ENCODE results near the gene MAP6. TPM values are rescaled to one million over a fixed set of nuclear protein-coding genes. Genes with fewer than 3 reads are reported as not detected.

The MAP6 gene
- total and polyA plus RNA-seq, 5 donors: 3.8 to 8.9 (median 6.3) TPM

DNA sequence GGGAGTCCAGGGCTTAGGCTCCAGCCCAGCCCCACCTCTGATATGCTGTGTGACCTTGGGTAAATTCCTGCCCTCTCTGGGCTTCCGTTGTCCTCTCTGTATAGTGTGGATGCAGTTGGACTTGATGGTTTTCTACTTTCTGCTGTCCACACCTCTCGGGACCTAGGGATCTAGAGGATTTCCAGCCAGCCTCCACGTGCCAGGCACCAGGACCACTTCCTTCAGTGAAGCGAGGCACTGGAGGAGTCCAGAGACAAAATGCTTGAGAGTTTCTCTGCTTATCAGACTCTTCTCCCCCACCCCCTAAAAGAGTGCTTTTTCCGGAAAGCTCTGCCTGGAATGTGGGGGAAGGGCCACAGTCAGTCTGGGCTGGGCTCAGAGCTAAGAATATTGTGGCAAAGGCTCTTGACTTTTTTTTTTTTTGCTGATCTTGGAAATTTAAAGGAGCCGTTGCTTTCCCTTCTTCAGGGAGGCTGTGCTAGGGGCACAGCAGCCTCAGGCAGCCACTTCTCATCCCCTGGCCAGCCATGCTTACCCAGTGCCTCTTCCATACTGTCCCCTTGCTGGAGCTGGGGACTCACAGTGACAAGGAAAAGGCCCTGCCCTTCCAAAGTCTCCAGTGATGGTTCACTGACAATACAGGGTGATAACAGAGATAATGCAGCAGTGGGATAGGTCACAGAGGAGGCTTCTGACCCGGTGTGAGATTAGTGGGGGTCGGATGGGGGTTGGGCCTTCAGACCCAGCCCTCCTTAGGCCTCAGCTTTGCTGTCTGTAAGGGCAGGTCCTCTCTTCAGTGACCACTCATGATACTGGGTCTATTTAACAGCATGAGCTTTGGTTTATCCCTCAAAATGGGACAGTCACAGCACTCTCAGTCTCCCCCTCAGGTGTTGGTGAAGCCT lies 109.6 kb downstream of the MAP6 start:
- WGBS: 11% methylated on average over 8 of the region's 8 CpGs
- ATAC-seq: peak; percentile 22 to 28
- Histone ChIP-seq H3K27me3 (ENCODE audit: control insufficient read depth, insufficient read depth) (no peaks in the 10 kb centered on the region), H3K9me3 (ENCODE audit: control insufficient read depth, low read length) (no peaks in the 10 kb centered on the region), H3K27ac (ENCODE audit: low read length) (peak overlapping the region; percentile 79), H3K4me3 (ENCODE audit: low read length) (no peak overlapping the region), H3K4me1 (ENCODE audit: control insufficient read depth, insufficient read depth, low read length) (peaks cover 18% of the 10 kb centered on the region)
- intact Hi-C loops (cut with DNase I): no loop called here
- peak; percentile 74 to 86 (median 80) for DNase-seq

DNA sequence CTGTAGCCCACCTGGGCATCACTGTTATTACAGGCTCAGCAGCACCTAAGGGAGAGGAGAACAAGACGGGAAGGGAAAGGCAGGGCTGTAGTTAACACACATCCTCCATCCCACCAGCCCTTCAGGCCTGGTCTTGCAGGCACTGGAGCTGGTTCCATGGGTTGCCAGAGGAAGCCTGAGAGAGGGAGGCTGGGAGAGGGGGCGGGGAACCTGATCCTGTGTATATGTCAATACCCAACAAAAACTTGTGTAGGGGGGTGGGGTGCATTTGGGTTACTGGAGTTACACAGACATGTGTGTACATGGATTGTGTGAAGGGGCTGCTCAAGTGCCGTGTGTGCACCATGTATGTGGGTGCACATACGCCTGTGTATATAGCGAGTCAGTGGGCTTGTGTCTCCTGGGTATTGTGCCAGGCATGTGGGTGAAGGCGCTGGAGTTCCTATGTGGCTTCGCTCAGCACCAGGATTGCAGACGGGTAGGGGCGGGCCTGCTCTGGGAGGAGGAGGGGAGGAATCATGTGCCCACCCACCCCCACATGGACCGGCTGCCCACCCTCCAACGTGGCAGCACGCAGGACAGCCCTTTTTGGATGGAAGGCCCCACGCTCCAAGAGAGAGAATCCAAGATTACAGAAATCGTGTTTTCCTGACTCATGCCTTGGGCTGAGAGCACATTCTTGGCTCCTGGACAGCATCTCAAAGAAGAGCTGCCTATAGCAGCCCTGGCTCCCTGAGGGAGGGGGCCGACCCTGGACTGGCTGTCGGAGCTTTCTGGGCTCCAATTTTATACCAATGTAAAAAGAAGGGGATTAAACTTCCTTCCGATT lies 111.0 kb downstream of the MAP6 start:
- peak; percentile 77 to 87 (median 86) for DNase-seq
- Histone ChIP-seq H3K27ac (ENCODE audit: low read length) (peak overlapping the region; percentile 79), H3K27me3 (ENCODE audit: control insufficient read depth, insufficient read depth) (no peaks in the 10 kb centered on the region), H3K4me3 (ENCODE audit: low read length) (no peak overlapping the region), H3K9me3 (ENCODE audit: control insufficient read depth, low read length) (no peaks in the 10 kb centered on the region), H3K4me1 (ENCODE audit: control insufficient read depth, insufficient read depth, low read length) (peaks cover 18% of the 10 kb centered on the region)
- WGBS: 25% methylated on average over 17 of the region's 17 CpGs
- intact Hi-C loops (cut with DNase I): no loop called here
- ATAC-seq: peak; percentile 29 to 39

DNA sequence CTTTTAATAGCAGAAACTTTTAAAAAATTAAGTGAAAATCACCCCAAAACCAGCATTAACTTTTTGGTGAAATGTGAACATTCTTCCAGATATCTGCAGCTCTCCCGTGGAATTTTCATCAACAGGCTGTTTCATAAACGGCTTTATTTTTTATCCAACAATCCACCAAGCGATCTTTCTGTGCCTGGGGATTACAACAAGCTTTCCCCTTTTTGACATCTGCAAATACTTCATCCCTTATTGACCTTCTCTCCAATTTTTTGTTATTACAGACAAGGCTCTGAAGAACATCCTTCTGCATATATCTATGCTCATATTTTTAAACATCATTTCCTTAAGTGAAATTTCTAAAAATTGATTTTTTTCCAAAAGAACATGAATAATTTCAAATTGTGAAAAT lies 112.6 kb downstream of the MAP6 start:
- Histone ChIP-seq H3K4me1 (ENCODE audit: control insufficient read depth, insufficient read depth, low read length) (peaks cover 15% of the 10 kb centered on the region), H3K27ac (ENCODE audit: low read length) (no peak overlapping the region), H3K27me3 (ENCODE audit: control insufficient read depth, insufficient read depth) (no peaks in the 10 kb centered on the region), H3K4me3 (ENCODE audit: low read length) (no peak overlapping the region), H3K9me3 (ENCODE audit: control insufficient read depth, low read length) (no peaks in the 10 kb centered on the region)
- intact Hi-C loops (cut with DNase I): no loop called here
- no peak for ATAC-seq
- no peak for DNase-seq
- 74% methylated on average over 3 of the region's 3 CpGs for WGBS

DNA sequence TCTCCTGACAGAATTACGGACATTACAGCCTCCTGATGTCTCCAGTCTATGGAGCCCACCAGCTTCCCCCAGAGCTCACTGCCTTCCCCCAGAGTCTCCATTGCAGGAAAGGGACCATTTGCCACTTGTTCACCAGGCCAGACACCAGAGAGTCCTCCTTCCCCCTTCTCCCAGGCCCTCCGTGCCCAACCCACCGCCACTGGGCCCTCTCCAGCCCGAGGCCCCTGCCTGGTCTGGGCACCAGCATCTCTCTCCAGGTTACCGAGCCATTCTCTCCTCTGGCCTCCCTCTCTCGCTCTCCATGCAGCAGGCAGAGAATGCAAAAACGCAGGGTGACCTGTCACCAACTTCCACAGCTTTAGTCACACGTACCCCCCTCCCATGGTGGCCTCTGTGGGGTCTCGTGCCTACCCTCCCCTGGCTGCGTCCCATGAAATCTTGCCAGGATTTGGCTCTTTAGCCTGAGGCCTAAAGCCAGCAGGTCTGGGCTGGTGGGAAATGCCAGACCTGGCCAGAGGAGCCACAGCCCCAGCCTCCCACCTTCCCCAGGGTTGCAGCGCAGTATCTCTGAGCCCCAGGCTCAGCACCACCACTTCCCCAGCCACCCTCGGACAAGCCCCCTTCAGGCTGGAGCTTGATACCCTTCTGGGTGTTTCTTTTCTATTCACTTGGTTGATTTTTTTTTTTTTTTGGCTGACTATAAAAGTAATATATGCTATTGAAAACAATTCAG lies 113.6 kb downstream of the MAP6 start:
- no peak for ATAC-seq
- Histone ChIP-seq H3K9me3 (ENCODE audit: control insufficient read depth, low read length) (no peaks in the 10 kb centered on the region), H3K4me3 (ENCODE audit: low read length) (no peak overlapping the region), H3K27me3 (ENCODE audit: control insufficient read depth, insufficient read depth) (no peaks in the 10 kb centered on the region), H3K27ac (ENCODE audit: low read length) (peak overlapping the region; percentile 53), H3K4me1 (ENCODE audit: control insufficient read depth, insufficient read depth, low read length) (peaks cover 15% of the 10 kb centered on the region)
- no peak for DNase-seq
- WGBS: 71% methylated on average over 12 of the region's 12 CpGs
- intact Hi-C loops (cut with DNase I): no loop called here

DNA sequence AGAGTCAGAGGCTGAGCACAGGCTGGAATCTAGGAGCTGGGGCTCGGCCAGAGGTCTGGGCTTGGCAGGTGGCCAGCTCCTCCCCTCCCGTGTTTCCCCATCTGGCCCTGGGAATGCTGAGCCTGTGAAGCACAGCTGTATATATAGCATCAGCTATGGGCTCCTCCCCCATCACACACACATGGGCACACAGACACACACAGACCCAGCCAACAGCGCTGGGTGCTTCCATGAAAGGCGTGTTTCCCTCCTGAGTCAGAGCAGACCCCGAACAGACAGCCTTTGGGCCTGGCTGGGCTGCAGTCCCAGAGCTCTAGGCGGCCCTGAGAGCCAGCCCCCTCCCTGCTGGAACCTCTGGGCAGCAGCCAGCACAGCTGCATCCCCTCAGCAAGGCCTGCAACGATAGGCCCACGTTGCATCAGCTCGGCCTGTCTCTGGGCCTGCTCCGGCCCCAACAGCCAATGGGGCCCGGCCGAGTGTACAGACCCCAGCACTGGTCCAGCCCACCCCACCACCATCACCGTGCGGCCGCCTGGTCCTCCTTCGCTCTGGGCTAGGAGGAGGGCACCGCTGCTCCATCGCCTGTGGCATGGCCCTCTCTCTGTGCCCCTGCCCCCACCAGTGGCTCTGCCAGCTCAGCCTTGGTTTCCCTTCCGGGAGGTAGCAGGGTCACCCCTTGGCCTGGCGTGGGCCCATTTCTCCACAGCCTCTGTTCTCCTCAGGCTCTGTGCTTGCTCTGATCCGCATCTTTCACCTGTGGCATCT lies 114.4 kb downstream of the MAP6 start:
- DNase-seq (peak; percentile 97 to 98 (median 98)), ATAC-seq (peak; percentile 92)
- Histone ChIP-seq H3K27me3 (ENCODE audit: control insufficient read depth, insufficient read depth) (no peaks in the 10 kb centered on the region), H3K4me1 (ENCODE audit: control insufficient read depth, insufficient read depth, low read length) (peaks cover 14% of the 10 kb centered on the region), H3K9me3 (ENCODE audit: control insufficient read depth, low read length) (no peaks in the 10 kb centered on the region), H3K4me3 (ENCODE audit: low read length) (no peak overlapping the region), H3K27ac (ENCODE audit: low read length) (peak overlapping the region; percentile 53)
- 19% methylated on average over 21 of the region's 21 CpGs for WGBS
- intact Hi-C loops (cut with DNase I): no loop called here

DNA sequence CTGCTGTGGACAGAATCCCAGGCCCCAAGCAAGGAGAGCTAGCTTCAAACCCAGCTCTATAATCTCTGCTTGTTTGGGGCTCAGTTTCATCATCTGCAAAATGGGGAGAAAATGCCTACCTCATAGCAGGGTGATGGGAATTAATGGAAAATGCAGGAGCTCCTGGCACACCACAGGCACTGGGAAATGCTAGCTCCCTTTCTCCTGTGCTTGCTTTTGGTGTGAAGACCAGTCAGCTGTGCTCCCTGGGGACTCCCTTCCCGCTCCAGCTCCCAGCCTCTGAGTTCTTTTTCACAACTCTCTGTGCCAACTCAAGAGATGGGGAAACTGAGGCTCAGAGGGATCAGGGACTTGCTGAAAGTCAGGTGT lies 115.0 kb downstream of the MAP6 start:
- intact Hi-C loops (cut with DNase I): no loop called here
- Histone ChIP-seq H3K4me1 (ENCODE audit: control insufficient read depth, insufficient read depth, low read length) (peaks cover 10% of the 10 kb centered on the region), H3K27me3 (ENCODE audit: control insufficient read depth, insufficient read depth) (no peaks in the 10 kb centered on the region), H3K9me3 (ENCODE audit: control insufficient read depth, low read length) (no peaks in the 10 kb centered on the region), H3K27ac (ENCODE audit: low read length) (peak overlapping the region; percentile 53), H3K4me3 (ENCODE audit: low read length) (no peak overlapping the region)
- ATAC-seq (no peak), DNase-seq (no peak)
- 11% methylated on average over 1 of the region's 1 CpG for WGBS

DNA sequence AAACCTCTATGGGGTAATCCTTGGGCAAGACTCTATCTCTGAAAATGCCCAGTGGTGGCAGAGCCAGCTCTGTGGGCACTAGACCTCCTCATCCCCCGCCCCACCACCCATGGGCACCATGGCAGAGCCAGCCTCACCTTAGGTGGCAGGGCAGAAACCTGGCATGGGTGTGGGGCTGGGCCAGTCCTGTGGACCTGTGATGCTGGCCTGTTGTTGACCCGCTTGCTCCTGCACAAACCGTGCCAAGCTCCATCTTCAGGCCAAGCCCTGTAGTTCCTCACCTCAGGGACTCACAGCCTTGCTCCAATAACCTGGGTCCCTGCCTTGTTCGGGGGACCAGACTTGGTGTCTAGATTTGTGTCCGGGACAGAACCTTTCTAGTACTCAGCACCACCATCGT lies 115.7 kb downstream of the MAP6 start:
- H3K9me3 ChIP-seq (ENCODE audit: control insufficient read depth, low read length): no peaks in the 10 kb centered on the region
- no peaks in the 10 kb centered on the region for H3K27me3 ChIP-seq (ENCODE audit: control insufficient read depth, insufficient read depth)
- 85% methylated on average over 6 of the region's 6 CpGs for WGBS
- no peak overlapping the region for H3K27ac ChIP-seq (ENCODE audit: low read length)
- intact Hi-C loops (cut with DNase I): no loop called here
- ATAC-seq (no peak), DNase-seq (peak in 1 of 3 donors; percentile 61)
- H3K4me1 ChIP-seq (ENCODE audit: control insufficient read depth, insufficient read depth, low read length): peaks cover 4% of the 10 kb centered on the region
- H3K4me3 ChIP-seq (ENCODE audit: low read length): no peak overlapping the region

DNA sequence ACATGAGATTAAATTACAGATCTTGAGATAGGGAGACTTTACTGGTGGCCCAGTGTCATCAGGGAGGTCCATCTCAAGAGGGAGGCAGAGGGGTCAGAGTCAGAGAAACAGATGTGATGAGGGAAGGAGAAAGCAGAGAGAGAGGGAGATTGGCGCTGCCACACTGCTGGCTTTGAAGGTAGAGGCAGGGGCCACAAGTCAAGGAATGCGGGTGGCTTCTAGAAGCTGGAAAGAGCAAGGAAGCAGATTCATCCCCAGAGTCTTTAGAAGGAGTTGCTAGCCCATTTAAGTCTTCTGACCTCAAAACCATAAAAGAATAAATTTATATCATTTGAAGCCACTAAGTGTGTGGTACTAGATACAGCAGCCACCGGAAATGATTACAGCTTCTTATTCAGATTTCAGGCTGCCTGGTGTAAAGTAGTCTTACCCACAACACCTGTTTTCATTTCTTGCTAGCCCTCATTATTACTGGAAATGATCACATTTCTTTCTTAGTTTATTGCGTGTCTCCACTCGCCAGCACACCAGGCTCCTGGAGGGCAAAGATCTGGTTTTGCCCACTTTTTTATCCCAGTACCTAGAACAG lies 119.4 kb downstream of the MAP6 start:
- Histone ChIP-seq H3K4me3 (ENCODE audit: low read length) (no peak overlapping the region), H3K27ac (ENCODE audit: low read length) (no peak overlapping the region), H3K4me1 (ENCODE audit: control insufficient read depth, insufficient read depth, low read length) (no peaks in the 10 kb centered on the region), H3K27me3 (ENCODE audit: control insufficient read depth, insufficient read depth) (no peaks in the 10 kb centered on the region), H3K9me3 (ENCODE audit: control insufficient read depth, low read length) (no peaks in the 10 kb centered on the region)
- intact Hi-C loops (cut with DNase I): loop anchor here in 2 of 4 donors (2.0 to 5.0 kb wide), 2 partner anchors 27 to 33 kb away; no protein-coding TSS in a partner anchor
- DNase-seq (no peak), ATAC-seq (no peak)
- 98% methylated on average over 5 of the region's 5 CpGs for WGBS

DNA sequence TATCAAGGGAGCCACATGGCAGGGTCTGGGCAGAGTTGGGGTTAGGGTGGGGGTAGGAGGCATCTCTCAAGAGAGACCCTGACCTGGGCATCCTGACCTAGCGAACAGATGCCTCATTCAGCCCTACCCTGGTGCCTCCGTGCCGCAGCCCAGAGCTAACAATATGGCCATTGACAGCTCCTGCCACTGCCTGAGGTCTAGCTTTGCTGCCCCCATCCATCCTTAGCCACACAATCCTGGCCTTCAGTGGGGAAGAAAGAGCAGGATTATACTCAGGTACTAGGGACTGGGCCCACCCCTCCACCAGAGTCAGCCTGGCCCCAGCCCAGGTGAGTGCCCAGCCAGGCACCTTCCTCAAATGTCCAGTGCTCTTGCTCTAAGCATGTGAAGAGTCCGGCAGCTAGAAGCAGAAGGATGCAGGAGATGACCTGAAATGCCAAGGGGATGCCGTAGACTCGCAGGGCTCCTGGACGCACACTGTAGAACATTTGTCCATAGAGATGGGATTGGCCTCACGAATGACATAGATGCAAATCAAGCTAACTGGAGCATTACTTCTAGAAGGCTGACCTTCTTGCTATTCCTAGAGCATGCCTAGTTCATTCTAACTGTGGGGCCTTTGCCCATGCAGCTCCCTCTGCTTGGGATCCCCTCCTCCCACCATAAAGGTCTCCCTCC lies 120.1 kb downstream of the MAP6 start:
- ATAC-seq (no peak), DNase-seq (peak in 1 of 3 donors; percentile 26)
- WGBS: 97% methylated on average over 8 of the region's 8 CpGs
- no peaks in the 10 kb centered on the region for H3K27me3 ChIP-seq (ENCODE audit: control insufficient read depth, insufficient read depth)
- H3K4me1 ChIP-seq (ENCODE audit: control insufficient read depth, insufficient read depth, low read length): no peaks in the 10 kb centered on the region
- H3K4me3 ChIP-seq (ENCODE audit: low read length): no peak overlapping the region
- intact Hi-C loops (cut with DNase I): loop anchor here in 2 of 4 donors (2.0 to 5.0 kb wide), 2 partner anchors 28 to 34 kb away; no protein-coding TSS in a partner anchor
- H3K27ac ChIP-seq (ENCODE audit: low read length): no peak overlapping the region
- no peaks in the 10 kb centered on the region for H3K9me3 ChIP-seq (ENCODE audit: control insufficient read depth, low read length)
